ENCODE data around the gene MCC. TPM values are rescaled to one million over a fixed set of nuclear protein-coding genes. Genes with fewer than 3 reads are reported as not detected.

Gene MCC
- polyA plus RNA-seq, 10 donors, result 12.7 to 22.2 (median 15.2) TPM

GRCh38 chr5:113226116-113226736 is 262.0 kb downstream of the MCC start:
- DNase-seq, result no peak

- DNase-seq, result no peak
These were observed 263.0 kb downstream of the MCC start for GRCh38 chr5:113225259-113225658.

GRCh38 chr5:113224605-113225065 is 263.6 kb downstream of the MCC start:
- no peak for DNase-seq

GRCh38 chr5:113223831-113224604 is 264.2 kb downstream of the MCC start:
- DNase-seq, result no peak

GRCh38 chr5:113223315-113223714 is 264.9 kb downstream of the MCC start:
- no peak for DNase-seq

GRCh38 chr5:113221294-113222176 is 266.7 kb downstream of the MCC start:
- no peak for DNase-seq

- DNase-seq, result no peak
These were observed 268.6 kb downstream of the MCC start for GRCh38 chr5:113219695-113220094.

- DNase-seq, result no peak
These were observed 269.2 kb downstream of the MCC start for GRCh38 chr5:113218906-113219517.

GRCh38 chr5:113218200-113218599 is 270.1 kb downstream of the MCC start:
- no peak for DNase-seq

- no peak for DNase-seq
These were observed 270.6 kb downstream of the MCC start for GRCh38 chr5:113217619-113218184.

GRCh38 chr5:113216545-113216944 is 271.7 kb downstream of the MCC start:
- DNase-seq, result no peak

- no peak for DNase-seq
These were observed 272.7 kb downstream of the MCC start for GRCh38 chr5:113215401-113216060.

GRCh38 chr5:113214606-113215323 is 273.5 kb downstream of the MCC start:
- DNase-seq, result no peak

GRCh38 chr5:113213551-113214425 is 274.5 kb downstream of the MCC start:
- DNase-seq, result no peak

- peak; percentile 46 to 80 (median 63) for DNase-seq
These were observed 275.9 kb downstream of the MCC start for GRCh38 chr5:113212244-113212920.

GRCh38 chr5:113209498-113209897 is 278.8 kb downstream of the MCC start:
- no peak for DNase-seq

- no peak for DNase-seq
These were observed 282.4 kb downstream of the MCC start for GRCh38 chr5:113205807-113206206.

- DNase-seq, result no peak
These were observed 282.9 kb downstream of the MCC start for GRCh38 chr5:113205323-113205722.

Data from muscle of back (tissue), 11 donors.